WTC11 (cell line): ENCODE data around the gene C3. TPM values are rescaled to one million over a fixed set of nuclear protein-coding genes. Genes with fewer than 3 reads are reported as not detected.

ENCODE experiments used
- ATAC-seq: fragments of 200-7000 bp; cut with Tn5 transposase; 2 replicates; pipeline ENCODE4 v1.10.0; 2021; ENCODE audit warnings: mild to moderate bottlenecking, moderate library complexity
- CTCF ChIA-PET: fragments of 300-600 bp; sonication (Branson Sonifier 250); formaldehyde crosslinking; loops from one replicate; lab custom pipeline; 2021; ENCODE audit warnings: antibody characterized with exemption; lab: Charles Lee
- POLR2A ChIA-PET: fragments of 350-600 bp; sonication (Branson Sonifier 250); formaldehyde crosslinking; loops from one replicate; lab custom pipeline; 2021; ENCODE audit warnings: antibody characterized with exemption; lab: Charles Lee
- DNase-seq: peaks from one replicate; pipeline ENCODE4 v3.0.0; 2021; ENCODE audit warnings: low spot score
- H3K27ac Mint-ChIP-seq: 2 replicates; pipeline ENCODE4 v1.8.0; 2021; ENCODE audit warnings: mixed read lengths
- H3K27me3 Mint-ChIP-seq: 2 replicates; pipeline ENCODE4 v1.8.0; 2021; ENCODE audit warnings: low read depth, mild to moderate bottlenecking, moderate library complexity, mixed read lengths
- H3K36me3 Mint-ChIP-seq: 2 replicates; pipeline ENCODE4 v1.8.0; 2021; ENCODE audit warnings: mixed read lengths
- H3K4me1 Mint-ChIP-seq: 2 replicates; pipeline ENCODE4 v1.8.0; 2022; ENCODE audit warnings: mixed read lengths
- H3K4me3 Mint-ChIP-seq: 2 replicates; pipeline ENCODE4 v1.8.0; 2021; ENCODE audit warnings: mild to moderate bottlenecking, moderate library complexity, mixed read lengths
- H3K9me3 Mint-ChIP-seq: 2 replicates; pipeline ENCODE4 v1.8.0; 2021; ENCODE audit warnings: mixed read lengths
- AR ChIP-seq: fragments of 250-450 bp; sonication (Bioruptor Pico); IDR thresholded peaks from 2 replicates; pipeline ENCODE4 v1.9.0; 2021; ENCODE audit warnings: mild to moderate bottlenecking
- ATF1 ChIP-seq: sonication (generic); formaldehyde crosslinking; IDR thresholded peaks from 2 replicates; pipeline ENCODE4 v1.8.1; 2023; ENCODE audit warnings: mild to moderate bottlenecking, moderate library complexity, missing genetic modification reagents
- ATF2 ChIP-seq: sonication (generic); formaldehyde crosslinking; IDR thresholded peaks from 2 replicates; pipeline ENCODE4 v1.8.1; 2022; ENCODE audit warnings: low read depth, missing genetic modification reagents, borderline replicate concordance
- CBFB ChIP-seq: sonication (generic); formaldehyde crosslinking; IDR thresholded peaks from 2 replicates; pipeline ENCODE4 v1.8.1; 2022; ENCODE audit warnings: mild to moderate bottlenecking, low read depth, missing genetic modification reagents
- CREB1 ChIP-seq: sonication (generic); formaldehyde crosslinking; IDR thresholded peaks from 2 replicates; pipeline ENCODE4 v1.8.0; 2023; ENCODE audit warnings: mild to moderate bottlenecking, missing genetic modification reagents
- E2F4 ChIP-seq: sonication (generic); formaldehyde crosslinking; IDR thresholded peaks from 2 replicates; pipeline ENCODE4 v1.8.1; 2022; ENCODE audit warnings: low read depth, mild to moderate bottlenecking, moderate library complexity, missing genetic modification reagents, borderline replicate concordance
- FOXJ3 ChIP-seq: sonication (generic); formaldehyde crosslinking; IDR thresholded peaks from 2 replicates; pipeline ENCODE4 v1.9.0; 2021; ENCODE audit warnings: missing genetic modification reagents, mild to moderate bottlenecking, borderline replicate concordance
- FOXP1 ChIP-seq: sonication (generic); formaldehyde crosslinking; IDR thresholded peaks from 2 replicates; pipeline ENCODE4 v1.8.0; 2022; ENCODE audit warnings: missing genetic modification reagents, mild to moderate bottlenecking, moderate library complexity, borderline replicate concordance
- HMGXB4 ChIP-seq: sonication (generic); formaldehyde crosslinking; IDR thresholded peaks from 2 replicates; pipeline ENCODE4 v1.8.1; 2023; ENCODE audit warnings: mild to moderate bottlenecking, moderate library complexity, missing genetic modification reagents
- IRF2 ChIP-seq: sonication (generic); formaldehyde crosslinking; IDR thresholded peaks from 2 replicates; pipeline ENCODE4 v1.8.0; 2022; ENCODE audit warnings: low read depth, missing genetic modification reagents, borderline replicate concordance
- OVOL2 ChIP-seq: fragments of 250-450 bp; sonication (Bioruptor Pico); IDR thresholded peaks from 2 replicates; pipeline ENCODE4 v1.9.0; 2021; ENCODE audit warnings: mild to moderate bottlenecking, borderline replicate concordance
- PRRX2 ChIP-seq: fragments of 250-450 bp; sonication (Bioruptor Pico); IDR thresholded peaks from 2 replicates; pipeline ENCODE4 v1.8.0; 2021; ENCODE audit warnings: mild to moderate bottlenecking
- SMAD4 ChIP-seq: sonication (generic); formaldehyde crosslinking; IDR thresholded peaks from 2 replicates; pipeline ENCODE4 v1.8.0; 2022; ENCODE audit warnings: mild to moderate bottlenecking, missing genetic modification reagents
- TEAD1 ChIP-seq: sonication (generic); formaldehyde crosslinking; IDR thresholded peaks from 2 replicates; pipeline ENCODE4 v1.8.0; 2022; ENCODE audit warnings: mild to moderate bottlenecking, missing genetic modification reagents
- ZNF138 ChIP-seq: sonication (generic); formaldehyde crosslinking; conservative IDR thresholded peaks from 2 replicates; pipeline ENCODE4 v1.8.1; 2022; ENCODE audit warnings: mild to moderate bottlenecking, moderate library complexity, missing genetic modification reagents
- ZNF396 ChIP-seq: fragments of 250-450 bp; sonication (Bioruptor Pico); IDR thresholded peaks from 2 replicates; pipeline ENCODE4 v1.8.0; 2021; ENCODE audit warnings: mild to moderate bottlenecking, moderate library complexity, borderline replicate concordance
- ZNF416 ChIP-seq: fragments of 250-450 bp; sonication (Bioruptor Pico); IDR thresholded peaks from 2 replicates; pipeline ENCODE4 v1.9.0; 2021; ENCODE audit warnings: mild to moderate bottlenecking, inconsistent platforms
- ZNF425 ChIP-seq: fragments of 250-450 bp; sonication (Bioruptor Pico); conservative IDR thresholded peaks from 2 replicates; pipeline ENCODE4 v1.9.0; 2021; ENCODE audit warnings: mild to moderate bottlenecking
- ZNF671 ChIP-seq: fragments of 250-450 bp; sonication (Bioruptor Pico); IDR thresholded peaks from 2 replicates; pipeline ENCODE4 v1.8.0; 2021; ENCODE audit warnings: mild to moderate bottlenecking
- total RNA-seq: library from RNA; stranded (reverse); gene quantifications from 3 replicates; pipeline ENCODE4 v1.2.3, GENCODE V29; 2021

C3 gene
- total RNA-seq, 1 experiment from 2014 or later = 7.0 TPM

- TF ChIP-seq TEAD1 (CRISPR knock-in tag) (no peak), FOXP1 (no peak), ATF2 (CRISPR knock-in tag) (no peak), PRRX2 (CRISPR knock-in tag) (no peak), IRF2 (CRISPR knock-in tag) (no peak), OVOL2 (no peak), ATF1 (CRISPR knock-in tag) (no peak), FOXJ3 (no peak)
These were observed 656 bp upstream of the C3 start (continued) for GRCh38 chr19:6721138-6721474.

- no peak overlapping the region for H3K4me3 Mint-ChIP-seq
- H3K27ac Mint-ChIP-seq = no peak overlapping the region
- no peak for ATAC-seq
- H3K36me3 Mint-ChIP-seq = no peaks in the 10 kb centered on the region
- no peak for DNase-seq
- CTCF ChIA-PET = interaction anchor here (1.1 kb wide), 2 partner anchors 9 to 13 kb away, joined by 3 to 4 read pairs; no protein-coding TSS in a partner anchor
- H3K27me3 Mint-ChIP-seq = peaks cover 4% of the 10 kb centered on the region; the same call in 1 of the 2 replicates
- POLR2A ChIA-PET = no interaction called here
- H3K4me1 Mint-ChIP-seq = peaks cover 16% of the 10 kb centered on the region
- peaks cover 8% of the 10 kb centered on the region for H3K9me3 Mint-ChIP-seq
- TF ChIP-seq ZNF425 (CRISPR knock-in tag) = no peak
- no peak for TF ChIP-seq CBFB (CRISPR knock-in tag)
- TF ChIP-seq ZNF416 (CRISPR knock-in tag) = no peak
- no peak for TF ChIP-seq CREB1 (CRISPR knock-in tag)
- no peak for TF ChIP-seq HMGXB4
- TF ChIP-seq AR (CRISPR knock-in tag) = no peak
- TF ChIP-seq FOXJ3 = no peak
- no peak for TF ChIP-seq ZNF671
- no peak for TF ChIP-seq E2F4
- TF ChIP-seq ZNF396 (CRISPR knock-in tag) = no peak
- TF ChIP-seq TEAD1 (CRISPR knock-in tag) = no peak
- TF ChIP-seq ZNF138 (CRISPR knock-in tag) = no peak
- no peak for TF ChIP-seq SMAD4 (CRISPR knock-in tag)
These were observed 470 bp downstream of the C3 start for GRCh38 chr19:6719992-6720368.
